Limb (tissue), 2 donors: ENCODE data around the gene SLC28A1.

Experiments used
- DNase-seq, 2 donors: peaks; one replicate each; pipeline ENCODE4 v3.0.0-alpha.2; 2016; ENCODE audit errors: extremely low spot score in 2 of 2

Gene SLC28A1

GRCh38 chr15:84992157-84992944 lies 107.9 kb downstream of the SLC28A1 start:
- no peak for DNase-seq
